Cardiac atrium fibroblast (primary cell): Measurements from ENCODE around the gene WDFY3. TPM values are rescaled to one million over a fixed set of nuclear protein-coding genes. Genes with fewer than 3 reads are reported as not detected.

ENCODE experiments used
- total RNA-seq: library from RNA; depleted of rRNA; stranded (reverse); fragments of >200 nt; gene quantifications from 2 replicates; pipeline ENCODE4 v1.2.3, GENCODE V29; 2015

The WDFY3 gene
- total RNA-seq: 51.3 and 69.2 TPM in 2 replicates

DNA sequence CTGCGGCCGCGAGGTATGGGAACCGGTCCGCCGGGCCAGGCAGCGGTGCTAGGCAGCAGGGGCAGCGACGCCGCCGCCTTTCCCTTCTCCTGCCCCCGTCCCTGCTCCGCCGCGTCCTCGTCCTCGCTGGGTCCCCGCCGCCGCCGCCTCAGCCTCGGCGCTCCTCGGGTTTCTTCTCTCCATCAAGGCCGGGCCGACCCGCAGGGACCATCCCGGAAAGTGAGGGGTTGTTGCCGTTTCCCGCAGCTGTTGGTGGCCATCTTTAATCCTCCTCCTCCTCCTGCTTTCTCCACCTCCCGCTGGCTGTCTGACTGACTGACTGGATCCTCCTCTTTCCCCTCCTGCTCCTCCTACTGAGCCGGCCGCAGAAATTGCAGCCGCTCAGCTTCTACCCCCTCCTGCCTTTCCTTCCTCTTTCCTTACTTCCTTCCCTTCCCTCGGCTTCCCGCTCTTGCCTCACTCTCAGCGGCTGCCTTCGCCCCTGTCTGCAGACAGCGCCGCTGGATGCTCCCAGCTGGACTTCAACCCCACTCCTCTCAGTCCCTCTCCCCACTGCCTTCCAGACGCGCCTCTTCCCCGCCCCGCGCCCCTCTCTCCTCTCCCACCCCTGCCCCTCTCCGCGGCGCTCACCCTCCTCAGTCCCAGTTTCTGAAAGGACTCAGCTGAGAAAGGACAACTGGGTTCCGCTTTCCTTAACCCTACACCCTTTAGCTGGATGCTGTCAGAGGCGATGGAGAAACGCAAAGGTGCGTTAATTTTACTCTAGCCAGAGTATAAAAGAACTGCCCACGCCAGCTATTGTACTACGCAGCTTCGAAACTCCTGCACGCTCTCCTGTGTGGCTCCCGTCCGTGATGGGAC is at the start of gene WDFY3:
Gene WDFY3 (minus strand): TSS at position 309 of the 861 bp plus-strand sequence. CDS start 106,099 bp downstream, outside the sequence.

